GM21390 (cell line): ENCODE measurements around the gene EID3.
"Not testable (repeated sequence)": the region's sequence is repeated elsewhere in the genome, so short reads cannot be mapped to it uniquely, and the experiment has no call there.

Source experiments
- ATAC-seq: cut with Tn5 transposase; IDR thresholded peaks from one replicate; pipeline ENCODE4 v1.9.1; 2021; ENCODE audit not compliant: unreplicated experiment

The EID3 gene

DNA sequence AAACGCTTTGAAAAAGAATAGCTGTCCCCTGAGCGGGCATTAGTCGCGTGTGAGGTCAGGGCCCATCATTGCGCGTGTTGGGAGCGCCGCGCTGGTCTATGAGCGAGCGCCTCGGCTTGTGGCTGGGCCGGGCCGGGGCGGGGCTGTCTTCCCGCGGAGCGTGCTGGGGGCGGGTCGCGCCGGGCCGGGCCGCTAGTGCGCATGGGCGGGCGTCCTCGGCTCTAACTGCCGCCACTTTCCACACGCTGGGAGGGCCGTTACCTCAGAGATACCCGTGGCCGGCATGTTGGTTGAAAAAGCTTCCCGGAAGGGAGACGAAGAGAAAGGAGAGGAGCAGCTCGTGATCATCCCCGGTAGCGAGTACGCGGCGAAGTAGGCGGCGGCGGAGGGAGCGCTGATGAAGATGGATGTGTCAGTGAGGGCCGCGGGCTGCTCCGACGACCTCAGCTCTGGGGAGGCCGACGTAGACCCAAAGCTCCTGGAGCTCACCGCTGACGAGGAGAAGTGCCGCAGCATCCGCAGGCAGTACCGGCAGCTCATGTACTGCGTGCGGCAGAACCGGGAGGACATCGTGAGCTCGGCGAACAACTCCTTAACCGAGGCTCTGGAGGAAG, at the start of gene EID3:
Gene EID3 (plus strand): TSS at position 202 of the 614 bp plus-strand sequence. CDS start 196 bp downstream, at position 398.
- peak; percentile 85 for ATAC-seq

- ATAC-seq = no peak
Observed at GRCh38 chr12:104257913-104258472, 45.5 kb upstream of the EID3 start.

DNA sequence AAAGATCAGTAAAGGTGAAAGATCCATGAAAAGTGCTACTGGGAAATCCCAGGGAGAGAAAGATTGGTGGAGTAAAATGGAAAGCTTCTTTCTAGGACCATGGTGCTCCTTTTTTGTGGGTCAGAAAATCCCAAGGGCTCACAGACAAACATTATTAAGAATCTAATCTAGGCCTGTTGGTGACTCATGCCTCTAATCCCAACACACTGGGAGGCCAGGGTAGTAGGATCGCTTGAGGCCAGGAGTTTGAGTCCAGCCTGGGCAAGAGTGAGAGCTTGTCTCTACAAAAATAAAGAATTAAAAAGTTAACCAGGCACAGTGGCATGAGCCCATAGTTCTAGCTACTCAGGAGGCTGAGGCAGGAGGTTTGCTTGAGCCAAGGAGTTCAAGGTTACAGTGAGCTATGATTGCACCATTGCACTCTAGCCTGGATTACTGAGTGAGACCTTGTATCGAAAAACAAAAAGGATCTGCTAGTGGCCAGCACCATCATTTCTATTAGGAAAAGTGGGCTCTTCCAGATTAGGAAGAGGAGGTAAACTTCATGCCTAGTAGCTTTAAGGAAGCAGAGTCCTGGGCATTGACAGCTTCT, 45.0 kb upstream of the EID3 start:
- ATAC-seq = no peak

- no peak for ATAC-seq
Observed at GRCh38 chr12:104263026-104263425, 40.5 kb upstream of the EID3 start.

GRCh38 chr12:104263580-104264358, 39.8 kb upstream of the EID3 start:
- ATAC-seq = no peak

DNA sequence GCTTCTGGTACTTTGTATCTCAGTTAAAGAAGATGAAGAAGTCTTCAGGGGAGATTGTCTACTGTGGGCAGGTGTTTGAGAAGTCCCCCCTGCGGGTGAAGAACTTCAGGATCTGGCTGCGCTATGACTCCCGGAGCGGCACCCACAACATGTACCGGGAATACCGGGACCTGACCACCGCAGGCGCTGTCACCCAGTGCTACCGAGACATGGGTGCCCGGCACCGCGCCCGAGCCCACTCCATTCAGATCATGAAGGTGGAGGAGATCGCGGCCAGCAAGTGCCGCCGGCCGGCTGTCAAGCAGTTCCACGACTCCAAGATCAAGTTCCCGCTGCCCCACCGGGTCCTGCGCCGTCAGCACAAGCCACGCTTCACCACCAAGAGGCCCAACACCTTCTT, 38.1 kb upstream of the EID3 start:
- ATAC-seq = not testable (repeated sequence)

GRCh38 chr12:104272938-104273337, 30.6 kb upstream of the EID3 start:
- ATAC-seq = no peak

- no peak for ATAC-seq
Observed at GRCh38 chr12:104273503-104273902, 30.0 kb upstream of the EID3 start.

GRCh38 chr12:104274811-104275210, 28.7 kb upstream of the EID3 start:
- ATAC-seq = no peak

DNA sequence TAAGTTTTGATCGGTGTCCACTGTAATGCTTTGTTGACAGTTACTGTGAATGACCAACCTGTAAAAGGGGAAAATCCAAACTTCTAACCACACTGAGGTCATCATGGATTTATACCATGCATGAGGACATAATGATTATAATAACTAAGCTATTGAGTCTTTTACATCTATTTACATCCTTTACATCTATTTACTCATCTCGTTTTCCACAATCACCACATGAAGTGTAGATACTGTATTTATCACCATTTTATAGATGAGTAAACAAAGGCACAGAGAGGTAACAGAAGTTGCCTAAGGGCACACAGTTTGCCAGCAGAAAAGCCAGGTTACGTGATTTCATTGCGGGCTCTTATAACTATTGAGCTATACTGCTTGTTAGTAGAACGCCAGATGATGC, 27.9 kb upstream of the EID3 start:
- no peak for ATAC-seq

DNA sequence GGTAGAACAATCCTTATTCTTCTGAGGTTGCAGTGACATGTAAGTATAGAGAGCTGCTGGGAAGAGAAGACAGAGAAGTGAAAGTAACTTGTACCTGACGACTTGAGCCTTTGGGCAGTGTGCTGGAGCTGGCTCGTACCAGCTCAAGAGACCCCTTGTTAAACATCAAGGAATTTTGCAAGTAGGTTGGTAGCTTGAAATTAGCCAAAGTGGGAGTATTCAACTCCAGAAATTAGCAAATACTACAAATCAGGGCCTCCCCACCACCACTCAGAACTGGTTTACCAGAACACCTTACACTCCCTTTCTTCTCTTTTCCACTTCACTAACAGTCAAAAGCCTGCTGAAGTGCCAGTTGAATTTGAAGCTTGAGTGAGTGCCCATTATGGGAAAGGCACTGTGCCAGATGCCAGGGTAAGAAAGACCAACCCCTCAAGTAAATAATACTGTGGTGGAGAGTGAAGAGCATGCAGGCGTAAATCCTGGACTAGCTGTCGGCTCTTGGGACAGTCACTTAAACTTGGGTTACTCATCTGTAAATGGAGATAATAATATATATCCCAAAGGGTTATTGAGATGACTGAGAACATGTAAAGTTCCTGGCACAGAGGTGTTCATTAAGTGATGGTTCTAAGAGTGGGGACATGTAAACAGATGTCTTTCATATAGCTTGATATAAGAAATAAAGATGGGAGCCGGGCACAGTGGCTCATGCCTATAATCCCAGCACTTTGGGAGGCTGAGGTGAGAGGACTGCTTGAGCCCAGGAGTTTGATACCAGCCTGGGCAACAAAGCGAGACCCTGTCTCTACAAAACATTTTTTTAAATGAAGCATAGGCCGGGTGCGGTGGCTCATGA, 27.0 kb upstream of the EID3 start:
- peak; percentile 90 for ATAC-seq

DNA sequence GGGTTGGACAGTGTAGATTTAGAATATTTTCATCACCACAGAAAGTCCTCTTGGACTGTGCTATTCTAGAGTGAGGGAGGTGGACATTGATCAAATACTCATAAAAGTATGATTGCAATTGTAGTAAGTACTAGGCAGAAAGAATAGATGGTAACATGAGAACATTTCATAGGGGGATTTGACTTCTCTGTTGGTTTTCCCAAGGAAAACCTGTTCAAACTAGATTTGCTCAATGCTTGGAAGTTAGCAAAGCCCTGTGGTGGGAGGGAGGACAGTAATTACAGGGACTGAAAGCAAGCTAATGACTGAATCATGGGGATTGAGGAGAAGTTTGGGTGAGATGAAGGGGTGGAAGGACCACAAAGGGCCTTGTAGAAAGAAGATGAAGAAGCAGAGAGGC, 24.4 kb upstream of the EID3 start:
- ATAC-seq = no peak

DNA sequence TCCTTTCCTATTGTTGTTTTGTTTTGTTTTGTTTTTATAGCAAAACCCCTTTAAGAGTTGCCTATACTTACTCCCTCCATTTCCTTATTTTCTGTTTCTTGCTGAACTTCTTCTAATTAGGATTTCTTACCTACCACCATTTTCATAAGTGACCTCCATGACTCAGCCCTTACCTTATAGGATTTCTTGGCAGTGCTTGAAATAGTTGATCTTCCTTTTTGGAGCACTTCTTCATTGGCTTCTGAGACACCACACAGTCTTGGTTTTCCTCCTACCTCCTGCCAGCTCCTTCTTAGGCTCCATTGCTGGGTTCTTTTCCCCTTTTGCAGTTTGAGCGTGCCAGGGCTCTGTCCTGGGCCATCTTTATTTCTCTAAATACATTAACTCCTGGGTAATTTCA, 23.4 kb upstream of the EID3 start:
- no peak for ATAC-seq

GRCh38 chr12:104280717-104281458, 22.7 kb upstream of the EID3 start:
- no peak for ATAC-seq

DNA sequence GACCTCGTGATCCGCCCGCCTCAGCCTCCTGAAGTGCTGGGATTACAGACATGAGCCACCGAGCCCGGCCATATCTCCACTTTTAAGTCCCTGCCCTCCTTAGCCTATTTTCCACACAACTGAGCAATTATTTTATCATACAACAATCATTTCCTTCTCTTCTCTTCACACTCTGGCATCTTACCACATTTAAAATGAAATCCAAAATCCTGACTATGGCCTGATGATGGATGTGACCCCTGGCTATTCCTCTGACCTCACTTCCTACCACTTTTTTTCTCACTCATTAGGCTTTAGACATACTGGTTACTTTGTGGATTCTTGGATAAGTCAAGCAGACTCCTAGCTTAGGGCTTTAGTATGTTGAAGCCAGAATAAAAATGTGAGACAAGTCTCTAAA, 21.9 kb upstream of the EID3 start:
- no peak for ATAC-seq

DNA sequence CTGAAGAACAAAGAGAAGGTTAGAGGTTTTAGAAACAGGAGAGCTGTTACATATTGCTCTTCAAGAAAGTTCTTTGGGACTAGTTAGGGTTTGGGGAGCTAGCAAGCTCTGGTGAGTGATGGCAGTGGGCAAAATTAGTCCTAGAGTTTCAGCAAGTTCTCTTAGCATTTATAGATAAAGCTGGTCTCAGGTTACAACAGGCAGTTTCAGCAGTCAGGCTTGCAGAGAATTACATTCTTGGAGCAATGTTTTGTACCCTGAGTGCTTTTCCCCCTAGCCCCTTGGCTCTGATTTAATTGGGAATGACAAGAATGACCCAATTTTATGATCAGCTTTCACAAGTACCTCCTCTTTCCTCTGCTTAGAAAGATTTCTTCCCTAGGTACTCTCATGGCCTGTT, 21.4 kb upstream of the EID3 start:
- ATAC-seq = no peak

- no peak for ATAC-seq
Observed at GRCh38 chr12:104285740-104286515, 17.6 kb upstream of the EID3 start.

DNA sequence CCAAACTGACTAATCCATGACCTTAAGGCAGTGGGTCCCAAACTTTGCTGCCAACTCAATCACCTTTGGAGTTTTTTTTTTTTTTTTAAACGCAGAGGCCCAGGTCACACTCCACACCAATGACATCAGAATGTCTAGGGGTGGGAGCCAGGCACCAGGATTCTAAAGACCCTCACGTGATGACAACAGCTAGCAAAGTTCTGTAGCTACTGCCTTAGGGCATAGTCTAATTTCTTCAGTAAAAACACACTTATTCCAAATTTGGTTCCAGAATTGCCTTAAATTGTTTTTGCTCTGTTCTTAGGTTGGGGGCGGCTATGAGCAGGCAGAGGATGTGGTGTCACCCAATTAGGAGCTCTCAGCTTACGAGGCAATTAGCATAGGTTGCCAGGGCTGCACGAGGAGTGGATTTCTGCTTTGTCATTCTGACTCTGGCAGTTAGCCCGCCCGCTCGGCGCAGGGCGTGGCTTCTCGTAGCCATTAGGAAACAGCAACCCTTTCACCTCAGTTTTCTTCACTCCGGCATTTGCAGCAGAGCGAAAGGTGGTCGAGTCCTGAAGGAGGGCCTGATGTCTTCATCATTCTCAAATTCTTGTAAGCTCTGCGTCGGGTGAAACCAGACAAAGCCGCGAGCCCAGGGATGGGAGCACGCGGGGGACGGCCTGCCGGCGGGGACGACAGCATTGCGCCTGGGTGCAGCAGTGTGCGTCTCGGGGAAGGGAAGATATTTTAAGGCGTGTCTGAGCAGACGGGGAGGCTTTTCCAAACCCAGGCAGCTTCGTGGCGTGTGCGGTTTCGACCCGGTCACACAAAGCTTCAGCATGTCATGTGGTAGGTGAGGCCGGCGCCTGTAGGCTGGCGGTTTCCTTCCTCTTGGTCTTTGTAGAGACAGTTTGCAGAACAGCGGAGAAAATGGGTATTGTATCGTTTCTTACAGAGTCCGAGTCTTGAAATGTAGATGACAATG, 16.7 kb upstream of the EID3 start:
- peak; percentile 85 for ATAC-seq
